SK-N-SH (cell line): Measurements from ENCODE around the gene RNU4-1. TPM values are rescaled to one million over a fixed set of nuclear protein-coding genes. Genes with fewer than 3 reads are reported as not detected.

Experiments used
- CTCF ChIA-PET: fragments of 300-600, 350-600 bp; formaldehyde crosslinking; extraction: SDS; loops from one replicate; lab custom pipeline; 2021; lab: Yijun Ruan, JAX
- POLR2A ChIA-PET: fragments of 350-600 bp; sonication (Branson Sonifier 250); formaldehyde crosslinking; extraction: SDS; loops from one replicate; lab custom pipeline; 2020; ENCODE audit warnings: antibody characterized with exemption, inconsistent platforms; lab: Yijun Ruan, JAX
- DNase-seq: peaks from one replicate; pipeline ENCODE4 v3.0.0; 2012
- H2AFZ ChIP-seq: fragments of 200-600 bp; sonication (generic); 2 replicates; pipeline ENCODE4 v1.8.1; 2016; ENCODE audit warnings: antibody characterized with exemption, mild to moderate bottlenecking, low read depth
- H3F3A ChIP-seq: fragments of 200-600 bp; sonication (generic); replicated peaks from 2 replicates; pipeline ENCODE3; 2016; ENCODE audit warnings: antibody characterized with exemption, mild to moderate bottlenecking; ENCODE audit not compliant: insufficient read depth
- H3K27ac ChIP-seq, 2 experiments: fragments of 200-500 bp in 1 of 2; fragments of 200-600 bp in 1 of 2; sonication (Bioruptor generic) in 1 of 2; sonication (generic), shearing (Covaris generic) in 1 of 2; 2 replicates each; pipeline versions ENCODE4 v1.5.1 to v1.6.1; 2014 to 2016; ENCODE audit warnings: low read depth in 2 of 2, inconsistent platforms in 1 of 2, low read length in 1 of 2, mild to moderate bottlenecking in 1 of 2, mixed read lengths in 1 of 2
- H3K27me3 ChIP-seq: fragments of 200-600 bp; sonication (generic), shearing (Covaris generic); 2 replicates; pipeline ENCODE4 v1.6.1; 2016; ENCODE audit warnings: mixed run types; ENCODE audit not compliant: insufficient read depth
- H3K36me3 ChIP-seq, 2 experiments: fragments of 200-500 bp in 1 of 2; fragments of 200-600 bp in 1 of 2; sonication (Bioruptor generic) in 1 of 2; sonication (generic) in 1 of 2; replicated peaks in 1 of 2; 2 replicates each; pipeline versions ENCODE3 to v1.5.1; 2014 to 2016; ENCODE audit warnings: low read length in 1 of 2, mild to moderate bottlenecking in 1 of 2; ENCODE audit not compliant: insufficient read depth in 2 of 2, control insufficient read depth in 1 of 2
- H3K4me1 ChIP-seq, 2 experiments: fragments of 200-500 bp in 1 of 2; fragments of 200-600 bp in 1 of 2; sonication (Bioruptor generic) in 1 of 2; sonication (generic), shearing (Covaris generic) in 1 of 2; 2 replicates each; pipeline versions ENCODE4 v1.5.1 to v1.6.1; 2014 to 2016; ENCODE audit warnings: low read depth in 1 of 2, low read length in 1 of 2, mixed run types in 1 of 2; ENCODE audit not compliant: insufficient read depth in 2 of 2, control insufficient read depth in 1 of 2
- H3K4me2 ChIP-seq: fragments of 200-600 bp; sonication (generic), shearing (Covaris generic); 2 replicates; pipeline ENCODE4 v1.6.1; 2017; ENCODE audit warnings: mixed run types
- H3K4me3 ChIP-seq, 2 experiments: fragments of 200-500 bp in 1 of 2; fragments of 200-600 bp in 1 of 2; sonication (Bioruptor generic) in 1 of 2; sonication (generic), shearing (Covaris generic) in 1 of 2; 2 replicates each; pipeline versions ENCODE4 v1.5.1 to v1.8.1; 2014 to 2016; ENCODE audit warnings: low read depth in 2 of 2, inconsistent platforms in 1 of 2, low read length in 1 of 2, mild to moderate bottlenecking in 1 of 2, mixed read lengths in 1 of 2, moderate library complexity in 1 of 2
- H3K79me2 ChIP-seq: fragments of 200-600 bp; sonication (generic); 2 replicates; pipeline ENCODE4 v1.8.1; 2017; ENCODE audit warnings: mild to moderate bottlenecking; ENCODE audit not compliant: insufficient read depth
- H3K9ac ChIP-seq: fragments of 200-600 bp; sonication (generic); 2 replicates; pipeline ENCODE4 v1.6.1; 2017; ENCODE audit warnings: mixed run types
- H3K9me2 ChIP-seq: fragments of 200-600 bp; sonication (generic); 2 replicates; pipeline ENCODE4 v1.6.1; 2017; ENCODE audit warnings: mixed run types
- H3K9me3 ChIP-seq: fragments of 200-600 bp; sonication (generic); 2 replicates; pipeline ENCODE4 v1.6.1; 2017; ENCODE audit warnings: mixed run types, mild to moderate bottlenecking, moderate library complexity
- H4K20me1 ChIP-seq: fragments of 200-600 bp; sonication (generic); 2 replicates; pipeline ENCODE4 v1.6.1; 2017; ENCODE audit warnings: mild to moderate bottlenecking, mixed run types; ENCODE audit not compliant: insufficient read depth
- EZH2phosphoT487 ChIP-seq: fragments of 200-600 bp; sonication (generic); IDR thresholded peaks from 2 replicates; pipeline ENCODE4 v1.6.1; 2017; ENCODE audit warnings: low read depth, mixed run types, mild to moderate bottlenecking, antibody characterized with exemption, moderate library complexity, borderline replicate concordance
- FOXJ3 ChIP-seq: sonication (generic); formaldehyde crosslinking; IDR thresholded peaks from 2 replicates; pipeline ENCODE4 v1.5.1; 2020; ENCODE audit warnings: mild to moderate bottlenecking, missing genetic modification reagents
- FOXM1 ChIP-seq: IDR thresholded peaks from 2 replicates; pipeline ENCODE4 v1.4.0; 2012; ENCODE audit warnings: low read depth, mild to moderate bottlenecking
- GABPA ChIP-seq: IDR thresholded peaks from 2 replicates; pipeline ENCODE4 v1.4.0; 2012; ENCODE audit warnings: low read depth, mild to moderate bottlenecking
- JUND ChIP-seq: IDR thresholded peaks from 2 replicates; pipeline ENCODE4 v1.4.0; 2012
- MEF2A ChIP-seq: IDR thresholded peaks from 2 replicates; pipeline ENCODE4 v1.4.0; 2012; ENCODE audit warnings: low read depth, borderline replicate concordance
- MXI1 ChIP-seq: IDR thresholded peaks from 2 replicates; pipeline ENCODE4 v1.6.1; 2012; ENCODE audit warnings: mild to moderate bottlenecking, low read depth, low read length, improper control_type of control experiment
- RAD21 ChIP-seq: IDR thresholded peaks from 2 replicates; pipeline ENCODE4 v1.6.1; 2012; ENCODE audit warnings: mild to moderate bottlenecking, low read length
- RCOR1 ChIP-seq: fragments of 150-350 bp; IDR thresholded peaks from 2 replicates; pipeline ENCODE4 v1.6.1; 2017; ENCODE audit warnings: antibody characterized with exemption, low read length
- SIN3A ChIP-seq: IDR thresholded peaks from 2 replicates; pipeline ENCODE4 v1.6.1; 2012; ENCODE audit warnings: low read depth, mild to moderate bottlenecking, low read length, moderate library complexity, borderline replicate concordance
- WGBS: methylation state at CpG from one replicate; pipeline ENCODE4 v1.1.6; 2017; ENCODE audit warnings: low lambda C conversion rate; 5-methylcytosine and 5-hydroxymethylcytosine counted together
- polyA plus RNA-seq, 3 experiments: library from polyadenylated mRNA; depleted of rRNA; stranded (reverse); fragments of >200 nt; gene quantifications; 2 replicates each; pipeline ENCODE4 v1.2.3, GENCODE V29; 2012
- TF ChIP-seq, protein P1 (sequence below): IDR thresholded peaks from 2 replicates; pipeline ENCODE4 v1.4.0; 2012; ENCODE audit warnings: low read depth, borderline replicate concordance
- TF ChIP-seq, protein P2 (sequence below): IDR thresholded peaks from 2 replicates; pipeline ENCODE4 v1.6.1; 2012; ENCODE audit warnings: mild to moderate bottlenecking, low read depth, low read length, moderate library complexity

The RNU4-1 gene
- polyA plus RNA-seq, 1 of the 3 experiments (the other 2 are of a cell fraction) = not detected

DNA sequence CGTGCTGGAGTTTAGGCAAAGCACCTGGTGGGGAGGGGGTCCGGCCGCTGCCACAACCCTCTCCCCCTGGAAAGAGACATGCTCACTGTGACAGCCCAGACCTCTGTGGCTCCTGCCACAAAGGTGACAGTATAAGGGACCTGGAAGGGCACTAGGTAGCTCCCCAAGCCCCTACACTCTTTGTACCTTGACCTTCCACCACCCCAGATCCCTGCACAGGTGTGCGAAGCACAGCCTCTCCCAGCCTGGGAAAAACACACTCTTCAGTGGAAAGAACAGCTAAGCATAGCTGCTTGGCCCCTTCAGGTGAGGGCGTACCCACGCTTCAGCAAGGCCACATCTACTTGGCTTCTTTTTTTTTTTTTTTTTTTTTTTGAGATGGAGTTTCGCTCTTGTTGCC, 39.5 kb upstream of the RNU4-1 start (continued):
- TF ChIP-seq FOXJ3 (CRISPR knock-in tag) (no peak), MEF2A (no peak), RAD21 (no peak), RCOR1 (no peak), EZH2phosphoT487 (no peak)
- TF ChIP-seq, protein P1, sequence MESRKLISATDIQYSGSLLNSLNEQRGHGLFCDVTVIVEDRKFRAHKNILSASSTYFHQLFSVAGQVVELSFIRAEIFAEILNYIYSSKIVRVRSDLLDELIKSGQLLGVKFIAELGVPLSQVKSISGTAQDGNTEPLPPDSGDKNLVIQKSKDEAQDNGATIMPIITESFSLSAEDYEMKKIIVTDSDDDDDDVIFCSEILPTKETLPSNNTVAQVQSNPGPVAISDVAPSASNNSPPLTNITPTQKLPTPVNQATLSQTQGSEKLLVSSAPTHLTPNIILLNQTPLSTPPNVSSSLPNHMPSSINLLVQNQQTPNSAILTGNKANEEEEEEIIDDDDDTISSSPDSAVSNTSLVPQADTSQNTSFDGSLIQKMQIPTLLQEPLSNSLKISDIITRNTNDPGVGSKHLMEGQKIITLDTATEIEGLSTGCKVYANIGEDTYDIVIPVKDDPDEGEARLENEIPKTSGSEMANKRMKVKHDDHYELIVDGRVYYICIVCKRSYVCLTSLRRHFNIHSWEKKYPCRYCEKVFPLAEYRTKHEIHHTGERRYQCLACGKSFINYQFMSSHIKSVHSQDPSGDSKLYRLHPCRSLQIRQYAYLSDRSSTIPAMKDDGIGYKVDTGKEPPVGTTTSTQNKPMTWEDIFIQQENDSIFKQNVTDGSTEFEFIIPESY = no peak

DNA sequence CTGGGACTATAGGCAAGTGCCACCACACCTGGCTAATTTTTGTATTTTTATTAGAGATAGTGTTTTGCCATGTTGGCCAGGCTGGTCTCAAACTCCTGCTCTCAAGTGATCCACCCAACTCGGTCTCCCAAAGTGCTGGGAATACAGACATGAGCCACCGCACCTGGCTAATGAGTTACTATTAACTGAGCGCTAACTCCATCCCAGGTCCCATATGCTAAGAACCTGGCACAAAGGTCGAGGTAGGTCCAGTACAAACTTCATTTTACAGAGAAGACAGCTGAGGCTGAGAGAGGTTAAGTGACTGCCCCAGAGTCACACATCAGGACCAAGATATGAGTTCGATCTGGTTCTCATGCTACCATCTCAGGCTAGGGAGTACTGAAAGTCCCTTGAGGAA, 39.0 kb upstream of the RNU4-1 start:
- no peak for TF ChIP-seq JUND
- TF ChIP-seq SIN3A = no peak
- no peak for TF ChIP-seq GABPA
- TF ChIP-seq, protein P1 = no peak
- TF ChIP-seq, protein P2, sequence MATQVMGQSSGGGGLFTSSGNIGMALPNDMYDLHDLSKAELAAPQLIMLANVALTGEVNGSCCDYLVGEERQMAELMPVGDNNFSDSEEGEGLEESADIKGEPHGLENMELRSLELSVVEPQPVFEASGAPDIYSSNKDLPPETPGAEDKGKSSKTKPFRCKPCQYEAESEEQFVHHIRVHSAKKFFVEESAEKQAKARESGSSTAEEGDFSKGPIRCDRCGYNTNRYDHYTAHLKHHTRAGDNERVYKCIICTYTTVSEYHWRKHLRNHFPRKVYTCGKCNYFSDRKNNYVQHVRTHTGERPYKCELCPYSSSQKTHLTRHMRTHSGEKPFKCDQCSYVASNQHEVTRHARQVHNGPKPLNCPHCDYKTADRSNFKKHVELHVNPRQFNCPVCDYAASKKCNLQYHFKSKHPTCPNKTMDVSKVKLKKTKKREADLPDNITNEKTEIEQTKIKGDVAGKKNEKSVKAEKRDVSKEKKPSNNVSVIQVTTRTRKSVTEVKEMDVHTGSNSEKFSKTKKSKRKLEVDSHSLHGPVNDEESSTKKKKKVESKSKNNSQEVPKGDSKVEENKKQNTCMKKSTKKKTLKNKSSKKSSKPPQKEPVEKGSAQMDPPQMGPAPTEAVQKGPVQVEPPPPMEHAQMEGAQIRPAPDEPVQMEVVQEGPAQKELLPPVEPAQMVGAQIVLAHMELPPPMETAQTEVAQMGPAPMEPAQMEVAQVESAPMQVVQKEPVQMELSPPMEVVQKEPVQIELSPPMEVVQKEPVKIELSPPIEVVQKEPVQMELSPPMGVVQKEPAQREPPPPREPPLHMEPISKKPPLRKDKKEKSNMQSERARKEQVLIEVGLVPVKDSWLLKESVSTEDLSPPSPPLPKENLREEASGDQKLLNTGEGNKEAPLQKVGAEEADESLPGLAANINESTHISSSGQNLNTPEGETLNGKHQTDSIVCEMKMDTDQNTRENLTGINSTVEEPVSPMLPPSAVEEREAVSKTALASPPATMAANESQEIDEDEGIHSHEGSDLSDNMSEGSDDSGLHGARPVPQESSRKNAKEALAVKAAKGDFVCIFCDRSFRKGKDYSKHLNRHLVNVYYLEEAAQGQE = no peak
- TF ChIP-seq MXI1 = no peak
- TF ChIP-seq FOXM1 = no peak
- CTCF ChIA-PET = interaction anchor here (2.3 kb wide), 1 partner anchor 98 kb away, joined by 9 read pairs; no protein-coding TSS in a partner anchor
- Histone ChIP-seq H3K4me1 (no peaks in the 10 kb centered on the region), H2AFZ (no peak overlapping the region), H3K27me3 (no peaks in the 10 kb centered on the region; the same call in 1 of the 2 replicates), H3F3A (no peaks in the 10 kb centered on the region), H3K27ac (no peak overlapping the region), H4K20me1 (no peaks in the 10 kb centered on the region), H3K9me2 (no peaks in the 10 kb centered on the region), H3K9ac (no peak overlapping the region), H3K9me3 (no peaks in the 10 kb centered on the region), H3K79me2 (no peaks in the 10 kb centered on the region), H3K36me3 (no peaks in the 10 kb centered on the region), H3K4me3 (no peak overlapping the region), H3K4me2 (no peak overlapping the region)
- no peak for DNase-seq
- WGBS = 74% methylated on average over 4 of the region's 5 CpGs
- POLR2A ChIA-PET = no interaction called here
